Stimulated activated CD8-positive, alpha-beta memory T cell treated with anti-CD3 and anti-CD28 coated beads, Interleukin-4, amount 100 ng/mL, for 4 hours (primary cell): Measurements from ENCODE around the gene EML5.

Experiments used
- DNase-seq, 2 donors: peaks; one replicate each; pipeline ENCODE4 v3.0.0-alpha.2; 2020; ENCODE audit warnings: low read depth in 2 of 2, low spot score in 1 of 2

Gene EML5

DNA sequence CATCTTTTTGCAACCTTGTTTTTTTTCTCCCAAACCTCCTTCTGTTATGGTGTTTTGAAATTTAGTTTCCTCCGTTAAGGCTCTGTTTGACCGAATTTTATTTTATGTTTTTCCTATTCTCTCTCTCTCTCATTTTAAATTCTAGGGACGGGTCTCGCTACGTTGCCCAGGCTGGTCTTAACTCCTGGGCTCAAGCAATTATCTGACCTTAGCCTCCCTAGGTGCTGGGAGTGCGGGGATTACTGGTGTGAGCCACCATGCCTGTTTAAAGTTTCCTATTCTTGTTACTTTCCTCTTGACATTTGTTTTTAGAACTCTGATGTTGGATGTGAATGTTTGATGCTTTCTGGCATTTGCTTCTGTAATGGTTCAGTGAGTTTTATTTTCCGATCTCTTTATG, 228.9 kb downstream of the EML5 start:
- no peak for DNase-seq

- peak; percentile 64 to 71 for DNase-seq
Measured at GRCh38 chr14:88562831-88563686, 229.7 kb downstream of the EML5 start, which contains the start of gene ZC3H14. Gene ZC3H14 (plus strand): TSS chr14:88563037. CDS start chr14:88563134, 97 bp downstream.

- DNase-seq = no peak
Measured at GRCh38 chr14:88562532-88562830, 230.3 kb downstream of the EML5 start.
